A673 (cell line): ENCODE measurements around the gene MRPS12.

Experiments used
- EZH2 ChIP-seq: fragments of 200-600 bp; sonication (generic); IDR thresholded peaks from 2 replicates; pipeline ENCODE4 v1.6.1; 2017; ENCODE audit warnings: borderline replicate concordance, low read depth, mild to moderate bottlenecking, mixed read lengths, antibody characterized with exemption, low read length; ENCODE audit not compliant: poor library complexity, severe bottlenecking
- TF ChIP-seq, protein P1 (sequence below): fragments of 300-800, 200-600 bp; sonication (generic); conservative IDR thresholded peaks from 2 replicates; pipeline ENCODE4 v1.5.1; 2017; ENCODE audit warnings: low read depth, mild to moderate bottlenecking, antibody characterized with exemption, low read length, moderate library complexity, mixed read lengths

DNA sequence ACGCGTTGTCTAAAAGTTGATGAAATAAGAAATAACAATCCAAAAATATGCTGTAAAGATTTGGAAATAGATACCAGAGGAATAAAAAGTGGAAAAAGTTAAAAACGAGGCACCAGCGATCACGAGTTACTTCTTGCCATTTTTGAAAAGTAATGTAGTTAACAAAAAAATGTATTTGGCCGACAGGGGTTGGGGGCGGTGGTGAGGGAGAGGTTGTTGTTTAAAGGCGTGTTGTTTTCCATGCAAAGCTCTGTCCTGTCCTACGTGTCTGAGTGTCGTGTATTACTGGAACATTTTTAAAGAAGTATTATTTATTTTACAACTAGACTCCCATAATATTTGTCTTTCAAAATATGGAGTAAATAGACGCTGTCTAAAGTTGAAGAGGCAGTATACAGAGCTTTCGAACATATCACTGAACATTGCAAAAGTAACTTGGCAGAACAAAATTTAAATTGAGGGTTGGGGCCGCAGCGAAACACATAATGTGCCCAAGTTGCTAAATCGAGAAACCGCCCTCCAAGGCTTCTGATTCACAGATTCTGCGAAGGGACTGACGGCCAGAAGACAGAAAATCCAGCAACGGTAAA lies 44.0 kb downstream of the MRPS12 start:
- TF ChIP-seq, protein P1, sequence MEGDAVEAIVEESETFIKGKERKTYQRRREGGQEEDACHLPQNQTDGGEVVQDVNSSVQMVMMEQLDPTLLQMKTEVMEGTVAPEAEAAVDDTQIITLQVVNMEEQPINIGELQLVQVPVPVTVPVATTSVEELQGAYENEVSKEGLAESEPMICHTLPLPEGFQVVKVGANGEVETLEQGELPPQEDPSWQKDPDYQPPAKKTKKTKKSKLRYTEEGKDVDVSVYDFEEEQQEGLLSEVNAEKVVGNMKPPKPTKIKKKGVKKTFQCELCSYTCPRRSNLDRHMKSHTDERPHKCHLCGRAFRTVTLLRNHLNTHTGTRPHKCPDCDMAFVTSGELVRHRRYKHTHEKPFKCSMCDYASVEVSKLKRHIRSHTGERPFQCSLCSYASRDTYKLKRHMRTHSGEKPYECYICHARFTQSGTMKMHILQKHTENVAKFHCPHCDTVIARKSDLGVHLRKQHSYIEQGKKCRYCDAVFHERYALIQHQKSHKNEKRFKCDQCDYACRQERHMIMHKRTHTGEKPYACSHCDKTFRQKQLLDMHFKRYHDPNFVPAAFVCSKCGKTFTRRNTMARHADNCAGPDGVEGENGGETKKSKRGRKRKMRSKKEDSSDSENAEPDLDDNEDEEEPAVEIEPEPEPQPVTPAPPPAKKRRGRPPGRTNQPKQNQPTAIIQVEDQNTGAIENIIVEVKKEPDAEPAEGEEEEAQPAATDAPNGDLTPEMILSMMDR, result no peak
- TF ChIP-seq EZH2, result no peak
